A673 (cell line): Measurements from ENCODE around the gene AGPAT2.

Experiments
- CTCF ChIP-seq: fragments of 300-800, 200-600 bp; sonication (generic); conservative IDR thresholded peaks from 2 replicates; pipeline ENCODE4 v1.5.1; 2017; ENCODE audit warnings: low read depth, mild to moderate bottlenecking, antibody characterized with exemption, low read length, moderate library complexity, mixed read lengths
- EZH2 ChIP-seq: fragments of 200-600 bp; sonication (generic); IDR thresholded peaks from 2 replicates; pipeline ENCODE4 v1.6.1; 2017; ENCODE audit warnings: borderline replicate concordance, low read depth, mild to moderate bottlenecking, mixed read lengths, antibody characterized with exemption, low read length; ENCODE audit not compliant: poor library complexity, severe bottlenecking

GRCh38 chr9:136679431-136679941, 7.8 kb downstream of the AGPAT2 start:
- TF ChIP-seq CTCF (no peak), EZH2 (no peak)
